Left colon (tissue), 2 donors: ENCODE measurements around the gene SLC6A2. TPM values are rescaled to one million over a fixed set of nuclear protein-coding genes. Genes with fewer than 3 reads are reported as not detected.
"Not testable (repeated sequence)": the region's sequence is repeated elsewhere in the genome, so short reads cannot be mapped to it uniquely, and the experiment has no call there.

ENCODE experiments used
- ATAC-seq: fragments of 200-7000 bp; cut with Tn5 transposase; one replicate; pipeline ENCODE4 v1.9.1; 2020; ENCODE audit warnings: mild to moderate bottlenecking, moderate library complexity
- DNase-seq, 2 donors: peaks; one replicate each; pipeline ENCODE4 v3.0.0-alpha.2; 2020
- intact Hi-C, 2 donors: fragments of 100-400 bp; cut with DNase I in 1 of 2; cut with micrococcal nuclease in 1 of 2; formaldehyde crosslinking; loops; one replicate each; pipeline versions ENCODE4 v1.11.2 to v1.14.0; 2022; cut with DNase I, micrococcal nuclease
- total RNA-seq, 2 donors: library from RNA; stranded (reverse); fragmentation: NEBNext Ultra II Directional; extraction: Animal tissue kit (Norgen Biotek cat#: 25700); gene quantifications; one replicate each; pipeline ENCODE4 v1.2.1, GENCODE V29; 2021
- donor health status: DM: no; HTN: no; CAD: no.
- donor health status: DM: yes; HTN: yes; CAD: no.

Gene SLC6A2
- total RNA-seq, 2 donors from 2014 or later = 0.31 TPM; not detected in 1

DNA sequence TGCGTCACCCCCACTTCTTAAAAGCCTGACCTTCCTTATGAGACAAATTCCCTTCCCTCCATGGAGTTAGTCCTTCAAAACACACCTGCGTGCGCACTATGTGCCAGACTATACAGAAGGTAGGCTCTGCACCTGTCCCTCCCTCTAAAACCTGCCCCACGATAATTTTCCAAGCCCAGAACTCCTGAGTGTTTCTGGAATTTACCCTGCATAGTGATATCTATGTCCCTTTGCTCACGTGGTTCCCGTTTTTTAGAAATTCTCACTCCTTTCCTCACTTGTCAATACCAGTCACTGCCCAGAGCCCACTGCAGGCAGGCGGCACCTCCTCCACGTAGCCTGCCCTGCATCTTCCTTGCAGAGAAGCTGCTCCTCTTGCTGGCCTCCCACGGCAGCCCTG is 82.2 kb downstream of the SLC6A2 start:
- no peak for ATAC-seq
- intact Hi-C loops = no loop called here
- DNase-seq = no peak

GRCh38 chr16:55746081-55746480 is 90.3 kb downstream of the SLC6A2 start:
- ATAC-seq (no peak), DNase-seq (no peak)
- intact Hi-C loops = no loop called here

- intact Hi-C loops = no loop called here
- DNase-seq = no peak
Observed at GRCh38 chr16:55747785-55748184, 92.0 kb downstream of the SLC6A2 start.

DNA sequence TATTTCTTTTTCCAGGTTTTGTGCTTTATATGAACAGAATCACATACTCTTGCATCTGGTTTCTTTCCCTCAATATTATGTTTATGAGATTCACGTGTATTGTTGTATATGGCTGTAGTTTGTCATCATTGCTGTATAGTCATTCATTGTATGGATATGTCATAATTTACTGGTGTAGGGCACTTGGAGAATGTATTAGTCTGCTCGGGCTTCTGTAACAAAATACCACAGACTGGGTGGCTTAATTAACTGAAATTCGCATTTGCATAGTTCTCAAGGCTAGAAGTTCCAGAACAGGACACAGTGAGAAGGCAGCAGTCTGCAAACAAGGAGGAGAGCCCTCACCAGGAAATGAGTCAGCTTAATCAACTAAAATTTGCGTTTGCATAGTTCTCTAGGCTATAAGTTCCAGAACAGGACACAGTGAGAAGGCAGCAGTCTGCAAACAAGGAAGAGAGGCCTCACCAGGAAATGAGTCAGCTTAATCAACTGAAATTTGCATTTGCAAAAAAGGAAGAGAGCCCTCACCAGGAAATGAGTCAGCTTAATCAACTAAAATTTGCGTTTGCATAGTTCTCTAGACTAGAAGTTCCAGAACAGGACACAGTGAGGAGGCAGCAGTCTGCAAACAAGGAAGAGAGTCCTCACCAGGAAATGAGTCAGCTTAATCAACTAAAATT is 96.8 kb downstream of the SLC6A2 start:
- DNase-seq, intact Hi-C loops, ATAC-seq: not testable (repeated sequence)

More at GRCh38 chr16:55747785-55748184, 92.0 kb downstream of the SLC6A2 start:
- ATAC-seq = no peak

DNA sequence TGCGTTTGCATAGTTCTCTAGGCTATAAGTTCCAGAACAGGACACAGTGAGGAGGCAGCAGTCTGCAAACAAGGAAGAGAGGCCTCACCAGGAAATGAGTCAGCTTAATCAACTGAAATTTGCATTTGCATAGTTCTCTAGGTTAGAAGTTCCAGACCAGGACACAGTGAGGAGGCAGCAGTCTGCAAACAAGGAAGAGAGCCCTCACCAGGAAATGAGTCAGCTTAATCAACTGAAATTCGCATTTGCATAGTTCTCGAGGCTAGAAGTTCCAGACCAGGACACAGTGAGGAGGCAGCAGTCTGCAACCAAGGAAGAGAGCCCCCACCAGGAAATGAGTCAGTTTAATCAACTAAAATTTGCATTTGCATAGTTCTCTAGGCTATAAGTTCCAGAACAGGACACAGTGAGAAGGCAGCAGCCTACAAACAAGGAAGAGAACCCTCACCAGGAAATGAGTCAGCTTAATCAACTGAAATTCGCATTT is 97.4 kb downstream of the SLC6A2 start:
- intact Hi-C loops, DNase-seq, ATAC-seq: not testable (repeated sequence)

Other genes starting within 250 kb of the SLC6A2 start
- 100 to 1,000 TPM in 1 of 2 donors, 10 to 100 TPM in 1; 57.5 to 136 TPM for gene MMP2, start 176.8 kb upstream of the SLC6A2 start, total RNA-seq
- 10 to 100 TPM; 14.0 to 17.9 TPM for gene LPCAT2, start 146.9 kb upstream of the SLC6A2 start, total RNA-seq
- under 1 TPM; 0.40 to 0.70 TPM for gene CAPNS2, start 89.3 kb upstream of the SLC6A2 start, total RNA-seq
- gene CES1, start 177.1 kb downstream of the SLC6A2 start, total RNA-seq = 10 to 100 TPM in 1 of 2 donors, 1 to 10 TPM in 1; 2.8 to 33.4 TPM
- not detected for gene CES5A, start 219.4 kb downstream of the SLC6A2 start, total RNA-seq